SK-N-SH treated with all-trans-retinoic acid at 6 μM for 48 hours (cell line): ENCODE data around the gene ATRIP.

Experiments
- ATAC-seq: fragments of 200-7000 bp; cut with Tn5 transposase; 3 replicates; pipeline ENCODE4 v1.9.1; 2020; ENCODE audit warnings: mild to moderate bottlenecking, moderate library complexity
- ARNTL ChIP-seq: fragments of 450-650 bp; formaldehyde crosslinking; IDR thresholded peaks from 2 replicates; pipeline ENCODE4 v1.5.0; 2020; ENCODE audit warnings: low read depth, mild to moderate bottlenecking, moderate library complexity, borderline replicate concordance
- CREB5 ChIP-seq: fragments of 250-450 bp; sonication (Bioruptor Pico); IDR thresholded peaks from 2 replicates; pipeline ENCODE4 v1.5.1; 2020; ENCODE audit warnings: low read depth, mild to moderate bottlenecking, moderate library complexity
- CSDC2 ChIP-seq: fragments of 250-450 bp; sonication (Bioruptor Pico); IDR thresholded peaks from 2 replicates; pipeline ENCODE4 v1.5.0; 2020; ENCODE audit warnings: mild to moderate bottlenecking, moderate library complexity
- CSRNP3 ChIP-seq: fragments of 250-450 bp; sonication (Bioruptor Pico); IDR thresholded peaks from 2 replicates; pipeline ENCODE4 v1.5.1; 2021; ENCODE audit warnings: mild to moderate bottlenecking, moderate library complexity
- ESRRG ChIP-seq: fragments of 250-450 bp; sonication (Bioruptor Pico); IDR thresholded peaks from 2 replicates; pipeline ENCODE4 v1.6.1; 2021; ENCODE audit warnings: mild to moderate bottlenecking
- GLIS3 ChIP-seq: fragments of 250-450 bp; sonication (Bioruptor Pico); IDR thresholded peaks from 2 replicates; pipeline ENCODE4 v1.5.0; 2020; ENCODE audit warnings: mild to moderate bottlenecking, moderate library complexity
- ISL1 ChIP-seq: fragments of 250-450 bp; sonication (Bioruptor Pico); IDR thresholded peaks from 2 replicates; pipeline ENCODE4 v2.1.2; 2022; ENCODE audit warnings: mild to moderate bottlenecking, moderate library complexity
- OSR1 ChIP-seq: fragments of 250-450 bp; sonication (Bioruptor Pico); IDR thresholded peaks from 2 replicates; pipeline ENCODE4 v1.8.0; 2022; ENCODE audit warnings: moderate library complexity, mild to moderate bottlenecking, inconsistent platforms
- PATZ1 ChIP-seq: fragments of 250-450 bp; sonication (Bioruptor Pico); IDR thresholded peaks from 2 replicates; pipeline ENCODE4 v1.8.0; 2020; ENCODE audit warnings: mild to moderate bottlenecking, moderate library complexity, borderline replicate concordance
- POU6F1 ChIP-seq: fragments of 250-450 bp; sonication (Bioruptor Pico); IDR thresholded peaks from 2 replicates; pipeline ENCODE4 v1.8.0; 2021; ENCODE audit warnings: low read depth, mild to moderate bottlenecking, moderate library complexity, borderline replicate concordance
- PPARA ChIP-seq: fragments of 250-450 bp; sonication (Bioruptor Pico); IDR thresholded peaks from 2 replicates; pipeline ENCODE4 v1.5.0; 2020; ENCODE audit warnings: mild to moderate bottlenecking, borderline replicate concordance
- RARB ChIP-seq: fragments of 250-450 bp; sonication (Bioruptor Pico); IDR thresholded peaks from 2 replicates; pipeline ENCODE4 v1.8.0; 2021; ENCODE audit warnings: mild to moderate bottlenecking, moderate library complexity
- SNAI2 ChIP-seq: fragments of 250-450 bp; sonication (Bioruptor Pico); IDR thresholded peaks from 2 replicates; pipeline ENCODE4 v1.5.0; 2020; ENCODE audit warnings: mild to moderate bottlenecking, moderate library complexity
- TCF4 ChIP-seq: fragments of 250-450 bp; sonication (Bioruptor Pico); IDR thresholded peaks from 2 replicates; pipeline ENCODE4 v1.8.0; 2021; ENCODE audit warnings: mild to moderate bottlenecking, moderate library complexity, borderline replicate concordance
- TOX ChIP-seq: fragments of 250-450 bp; sonication (Bioruptor Pico); IDR thresholded peaks from 2 replicates; pipeline ENCODE4 v1.8.0; 2021; ENCODE audit warnings: mild to moderate bottlenecking, moderate library complexity, borderline replicate concordance
- ZC3H10 ChIP-seq: fragments of 250-450 bp; sonication (Bioruptor Pico); IDR thresholded peaks from 2 replicates; pipeline ENCODE4 v1.5.1; 2021; ENCODE audit warnings: mild to moderate bottlenecking, moderate library complexity
- ZFP3 ChIP-seq: fragments of 250-450 bp; sonication (Bioruptor Pico); IDR thresholded peaks from 2 replicates; pipeline ENCODE4 v1.5.0; 2020; ENCODE audit warnings: mild to moderate bottlenecking, moderate library complexity
- ZFP30 ChIP-seq: fragments of 450-650 bp; formaldehyde crosslinking; IDR thresholded peaks from 2 replicates; pipeline ENCODE4 v1.5.0; 2022; ENCODE audit warnings: mild to moderate bottlenecking, moderate library complexity
- ZNF565 ChIP-seq: fragments of 450-650 bp; formaldehyde crosslinking; conservative IDR thresholded peaks from 2 replicates; pipeline ENCODE4 v1.5.0; 2020; ENCODE audit warnings: low read depth, mild to moderate bottlenecking, moderate library complexity
- ZNF70 ChIP-seq: fragments of 450-650 bp; formaldehyde crosslinking; IDR thresholded peaks from 2 replicates; pipeline ENCODE4 v1.5.0; 2020; ENCODE audit warnings: mild to moderate bottlenecking, moderate library complexity
- ZNF8 ChIP-seq: fragments of 450-650 bp; formaldehyde crosslinking; IDR thresholded peaks from 2 replicates; pipeline ENCODE4 v1.5.0; 2020; ENCODE audit warnings: mild to moderate bottlenecking, moderate library complexity

ATRIP gene

GRCh38 chr3:48492461-48493202 is 46.1 kb downstream of the ATRIP start:
- ATAC-seq: peak; percentile 27; the same call in 2 of the 3 replicates
- TF ChIP-seq SNAI2 (CRISPR knock-in tag) (no peak), ISL1 (CRISPR knock-in tag) (peak; percentile 35; the same call in 1 of the 2 replicates)

- TF ChIP-seq ZNF70 (CRISPR knock-in tag): no peak
- TF ChIP-seq ESRRG (CRISPR knock-in tag): no peak
- no peak for TF ChIP-seq GLIS3 (CRISPR knock-in tag)
- no peak for TF ChIP-seq ZC3H10 (CRISPR knock-in tag)
- TF ChIP-seq ZNF8 (CRISPR knock-in tag): no peak
- no peak for ATAC-seq
Measured at GRCh38 chr3:48493203-48493501, 46.6 kb downstream of the ATRIP start.

GRCh38 chr3:48500656-48501055 is 54.1 kb downstream of the ATRIP start:
- no peak for ATAC-seq
- TF ChIP-seq ISL1 (CRISPR knock-in tag) (no peak), ZFP30 (no peak), ZNF8 (CRISPR knock-in tag) (no peak), CSDC2 (CRISPR knock-in tag) (no peak), CREB5 (CRISPR knock-in tag) (no peak), ZFP3 (CRISPR knock-in tag) (no peak), POU6F1 (CRISPR knock-in tag) (no peak), ZNF565 (CRISPR knock-in tag) (no peak), ARNTL (CRISPR knock-in tag) (no peak), TOX (no peak), SNAI2 (CRISPR knock-in tag) (no peak), CSRNP3 (CRISPR knock-in tag) (no peak), ZC3H10 (CRISPR knock-in tag) (no peak), PATZ1 (CRISPR knock-in tag) (no peak)

- TF ChIP-seq PPARA (CRISPR knock-in tag) (no peak), ZNF70 (CRISPR knock-in tag) (no peak), ESRRG (CRISPR knock-in tag) (no peak), POU6F1 (CRISPR knock-in tag) (no peak), CREB5 (CRISPR knock-in tag) (no peak), SNAI2 (CRISPR knock-in tag) (no peak), CSDC2 (CRISPR knock-in tag) (no peak), CSRNP3 (CRISPR knock-in tag) (no peak), OSR1 (CRISPR knock-in tag) (no peak), RARB (CRISPR knock-in tag) (no peak), GLIS3 (CRISPR knock-in tag) (no peak), TCF4 (CRISPR knock-in tag) (no peak), ISL1 (CRISPR knock-in tag) (no peak), TOX (no peak), ZFP30 (no peak)
- no peak for ATAC-seq
Measured at GRCh38 chr3:48501196-48501595, 54.7 kb downstream of the ATRIP start.
